ENCODE data around the gene NGLY1.

- no peak for TF ChIP-seq ZBTB33 (IDR thresholded peaks at IDR 0.05; ENCODE audit: extremely low read depth, insufficient replicate concordance, low read length)
- no peak for TF ChIP-seq POLR2AphosphoS5 (IDR thresholded peaks at IDR 0.05; ENCODE audit: low read depth, low read length)
- no peak for TF ChIP-seq ELF1 (IDR thresholded peaks at IDR 0.05; ENCODE audit: borderline replicate concordance, low read depth)
- TF ChIP-seq, protein P1, sequence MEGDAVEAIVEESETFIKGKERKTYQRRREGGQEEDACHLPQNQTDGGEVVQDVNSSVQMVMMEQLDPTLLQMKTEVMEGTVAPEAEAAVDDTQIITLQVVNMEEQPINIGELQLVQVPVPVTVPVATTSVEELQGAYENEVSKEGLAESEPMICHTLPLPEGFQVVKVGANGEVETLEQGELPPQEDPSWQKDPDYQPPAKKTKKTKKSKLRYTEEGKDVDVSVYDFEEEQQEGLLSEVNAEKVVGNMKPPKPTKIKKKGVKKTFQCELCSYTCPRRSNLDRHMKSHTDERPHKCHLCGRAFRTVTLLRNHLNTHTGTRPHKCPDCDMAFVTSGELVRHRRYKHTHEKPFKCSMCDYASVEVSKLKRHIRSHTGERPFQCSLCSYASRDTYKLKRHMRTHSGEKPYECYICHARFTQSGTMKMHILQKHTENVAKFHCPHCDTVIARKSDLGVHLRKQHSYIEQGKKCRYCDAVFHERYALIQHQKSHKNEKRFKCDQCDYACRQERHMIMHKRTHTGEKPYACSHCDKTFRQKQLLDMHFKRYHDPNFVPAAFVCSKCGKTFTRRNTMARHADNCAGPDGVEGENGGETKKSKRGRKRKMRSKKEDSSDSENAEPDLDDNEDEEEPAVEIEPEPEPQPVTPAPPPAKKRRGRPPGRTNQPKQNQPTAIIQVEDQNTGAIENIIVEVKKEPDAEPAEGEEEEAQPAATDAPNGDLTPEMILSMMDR (IDR thresholded peaks at IDR 0.05 in 2 of 3, conservative IDR thresholded peaks at IDR 0.05 in 1 of 3; ENCODE audit: borderline replicate concordance in 1 of 3, insufficient read depth in 1 of 3, low read depth in 2 of 3, low read length in 2 of 3): no peak
- TF ChIP-seq SIN3A (IDR thresholded peaks at IDR 0.05; ENCODE audit: low read depth): no peak
- TF ChIP-seq EGR1 (IDR thresholded peaks at IDR 0.05; ENCODE audit: low read depth): no peak
- no peak for TF ChIP-seq MAX (IDR thresholded peaks at IDR 0.05)
- TF ChIP-seq TCF7L2 (IDR thresholded peaks at IDR 0.05; ENCODE audit: borderline replicate concordance, extremely low read depth, insufficient read depth, insufficient read length): no peak
- no peak for TF ChIP-seq EZH2 (IDR thresholded peaks at IDR 0.05)
Measured at GRCh38 chr3:25826510-25826909, 43.3 kb upstream of the NGLY1 start.
